ENCODE data around the gene ATP2B1.

DNA sequence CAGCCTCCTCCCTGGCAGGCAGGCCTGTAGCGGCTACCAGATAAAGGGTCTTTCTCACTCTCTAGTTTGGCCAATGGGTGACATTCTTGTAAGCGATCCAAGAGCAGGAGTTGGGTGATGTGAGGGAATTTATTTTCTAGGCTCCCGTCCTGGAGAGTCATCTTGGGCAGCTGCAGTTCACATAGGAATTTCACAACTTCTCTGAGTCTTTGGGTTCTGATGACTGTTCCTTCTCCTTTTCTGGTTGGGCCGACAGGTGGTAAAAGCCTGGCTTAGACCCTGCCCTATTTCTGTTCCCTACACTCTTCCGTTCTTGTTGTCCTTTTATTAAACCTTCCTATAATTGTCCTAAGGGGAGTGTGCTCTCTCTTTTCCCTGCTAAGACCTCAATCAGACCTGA lies 140.2 kb downstream of the ATP2B1 start:
- TF ChIP-seq, protein P1, sequence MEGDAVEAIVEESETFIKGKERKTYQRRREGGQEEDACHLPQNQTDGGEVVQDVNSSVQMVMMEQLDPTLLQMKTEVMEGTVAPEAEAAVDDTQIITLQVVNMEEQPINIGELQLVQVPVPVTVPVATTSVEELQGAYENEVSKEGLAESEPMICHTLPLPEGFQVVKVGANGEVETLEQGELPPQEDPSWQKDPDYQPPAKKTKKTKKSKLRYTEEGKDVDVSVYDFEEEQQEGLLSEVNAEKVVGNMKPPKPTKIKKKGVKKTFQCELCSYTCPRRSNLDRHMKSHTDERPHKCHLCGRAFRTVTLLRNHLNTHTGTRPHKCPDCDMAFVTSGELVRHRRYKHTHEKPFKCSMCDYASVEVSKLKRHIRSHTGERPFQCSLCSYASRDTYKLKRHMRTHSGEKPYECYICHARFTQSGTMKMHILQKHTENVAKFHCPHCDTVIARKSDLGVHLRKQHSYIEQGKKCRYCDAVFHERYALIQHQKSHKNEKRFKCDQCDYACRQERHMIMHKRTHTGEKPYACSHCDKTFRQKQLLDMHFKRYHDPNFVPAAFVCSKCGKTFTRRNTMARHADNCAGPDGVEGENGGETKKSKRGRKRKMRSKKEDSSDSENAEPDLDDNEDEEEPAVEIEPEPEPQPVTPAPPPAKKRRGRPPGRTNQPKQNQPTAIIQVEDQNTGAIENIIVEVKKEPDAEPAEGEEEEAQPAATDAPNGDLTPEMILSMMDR (conservative IDR thresholded peaks at IDR 0.05; ENCODE audit: low read depth, low read length), result no peak
- no peak for TF ChIP-seq EZH2 (IDR thresholded peaks at IDR 0.05; ENCODE audit: low read length, unreplicated experiment)
